ENCODE results near the gene OR5H2. TPM values are rescaled to one million over a fixed set of nuclear protein-coding genes. Genes with fewer than 3 reads are reported as not detected.

OR5H2 gene
- total RNA-seq, 6 donors from 2014 or later, result not detected

DNA sequence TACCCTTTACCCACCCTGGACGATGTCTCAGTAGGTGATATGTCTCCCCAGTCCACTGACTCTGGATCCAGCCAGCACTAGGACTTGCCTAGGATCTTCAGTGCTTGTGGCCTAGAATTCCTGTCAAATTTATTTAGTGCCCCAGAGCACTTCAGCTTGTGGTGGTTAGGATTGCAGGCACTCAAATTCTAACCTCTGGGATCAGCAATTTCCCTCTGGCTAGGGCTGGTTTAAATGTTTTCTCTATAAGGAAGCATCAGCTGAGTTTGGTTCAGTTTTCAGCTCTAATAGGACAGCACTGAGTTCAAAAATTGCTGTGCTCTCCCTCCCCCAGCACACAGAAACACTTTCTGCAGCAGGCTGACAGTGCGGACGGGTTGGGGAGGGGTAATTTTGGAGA, 10.2 kb upstream of the OR5H2 start:
- TF ChIP-seq POLR2AphosphoS5 (IDR thresholded peaks at IDR 0.05) (no peak), EP300 (IDR thresholded peaks at IDR 0.05) (no peak), POLR2A (IDR thresholded peaks at IDR 0.05) (no peak)
- TF ChIP-seq, protein P1, sequence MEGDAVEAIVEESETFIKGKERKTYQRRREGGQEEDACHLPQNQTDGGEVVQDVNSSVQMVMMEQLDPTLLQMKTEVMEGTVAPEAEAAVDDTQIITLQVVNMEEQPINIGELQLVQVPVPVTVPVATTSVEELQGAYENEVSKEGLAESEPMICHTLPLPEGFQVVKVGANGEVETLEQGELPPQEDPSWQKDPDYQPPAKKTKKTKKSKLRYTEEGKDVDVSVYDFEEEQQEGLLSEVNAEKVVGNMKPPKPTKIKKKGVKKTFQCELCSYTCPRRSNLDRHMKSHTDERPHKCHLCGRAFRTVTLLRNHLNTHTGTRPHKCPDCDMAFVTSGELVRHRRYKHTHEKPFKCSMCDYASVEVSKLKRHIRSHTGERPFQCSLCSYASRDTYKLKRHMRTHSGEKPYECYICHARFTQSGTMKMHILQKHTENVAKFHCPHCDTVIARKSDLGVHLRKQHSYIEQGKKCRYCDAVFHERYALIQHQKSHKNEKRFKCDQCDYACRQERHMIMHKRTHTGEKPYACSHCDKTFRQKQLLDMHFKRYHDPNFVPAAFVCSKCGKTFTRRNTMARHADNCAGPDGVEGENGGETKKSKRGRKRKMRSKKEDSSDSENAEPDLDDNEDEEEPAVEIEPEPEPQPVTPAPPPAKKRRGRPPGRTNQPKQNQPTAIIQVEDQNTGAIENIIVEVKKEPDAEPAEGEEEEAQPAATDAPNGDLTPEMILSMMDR (IDR thresholded peaks at IDR 0.05), result no peak
- Histone ChIP-seq H3K36me3 (no peaks in the 10 kb centered on the region), H3K4me3 (no peak overlapping the region), H3K27ac (no peak overlapping the region), H3K4me1 (no peaks in the 10 kb centered on the region), H3K27me3 (no peaks in the 10 kb centered on the region), H3K9me3 (peaks cover 0 to 5% (median 2%) of the 10 kb centered on the region in 4 donors)
- ATAC-seq (ENCODE audit: low FRiP score in 2 of 2), result no peak
- 73 to 78% methylated on average over 3 of the region's 3 CpGs for WGBS, 2 donors
- no peak for DNase-seq

DNA sequence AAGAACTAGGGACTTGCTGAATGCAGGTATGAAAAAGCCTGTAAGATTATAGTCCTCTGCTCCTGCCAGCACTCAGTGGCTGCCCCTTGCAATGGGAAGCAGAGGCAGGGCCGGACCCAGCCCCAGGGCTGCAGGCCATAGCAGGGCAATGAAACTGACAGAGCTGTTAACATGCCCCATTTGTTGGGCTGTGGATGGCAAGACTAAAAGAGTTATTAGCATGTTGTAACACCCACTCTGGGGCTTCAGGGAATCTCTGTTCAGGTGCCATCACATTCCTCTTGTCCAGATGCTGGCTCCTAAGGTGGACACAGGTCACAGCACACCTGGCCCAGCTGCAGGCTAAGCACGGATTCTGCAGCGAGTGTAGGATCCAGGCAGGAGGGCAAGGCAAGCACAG, 7.4 kb upstream of the OR5H2 start:
- H3K9me3 ChIP-seq, result peaks cover 0 to 5% (median 0%) of the 10 kb centered on the region in 4 donors
- no peaks in the 10 kb centered on the region for H3K36me3 ChIP-seq
- H3K4me3 ChIP-seq, result no peak overlapping the region
- H3K4me1 ChIP-seq, result no peaks in the 10 kb centered on the region
- no peaks in the 10 kb centered on the region for H3K27me3 ChIP-seq
- H3K27ac ChIP-seq, result no peak overlapping the region
- 90 to 100% methylated on average over 2 to 3 of the region's 3 CpGs for WGBS, 2 donors
- ATAC-seq (ENCODE audit: low FRiP score in 2 of 2) (no peak), DNase-seq (peak in 1 of 2 donors; percentile 26)
- TF ChIP-seq POLR2AphosphoS5 (IDR thresholded peaks at IDR 0.05), result no peak
- TF ChIP-seq EP300 (IDR thresholded peaks at IDR 0.05), result no peak
- TF ChIP-seq, protein P1 (IDR thresholded peaks at IDR 0.05), result no peak
- no peak for TF ChIP-seq POLR2A (IDR thresholded peaks at IDR 0.05)

DNA sequence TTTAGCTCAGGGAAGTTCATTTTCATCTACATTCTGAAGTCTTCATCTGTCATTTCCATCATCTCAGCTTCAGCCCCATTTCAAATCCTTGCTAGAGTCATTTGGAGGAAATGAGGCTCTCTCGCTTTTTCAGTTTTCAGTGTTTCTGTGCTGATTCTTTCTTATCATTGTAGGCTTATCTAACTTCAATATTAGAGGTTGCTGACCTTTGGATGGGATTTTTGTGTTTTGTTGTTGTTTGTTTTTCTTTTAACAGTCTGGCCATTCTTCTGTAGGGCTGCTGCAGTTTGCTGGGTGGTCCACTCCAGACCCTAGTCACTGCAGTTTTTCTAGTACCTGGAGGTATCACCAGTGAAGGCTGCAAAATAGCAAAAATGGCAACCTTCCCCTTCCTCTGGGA, 8.6 kb downstream of the OR5H2 start:
- no peaks in the 10 kb centered on the region for H3K36me3 ChIP-seq
- H3K4me3 ChIP-seq, result no peak overlapping the region
- no peak for TF ChIP-seq POLR2A (IDR thresholded peaks at IDR 0.05)
- TF ChIP-seq EP300 (IDR thresholded peaks at IDR 0.05), result no peak
- TF ChIP-seq, protein P1 (IDR thresholded peaks at IDR 0.05), result no peak
- TF ChIP-seq POLR2AphosphoS5 (IDR thresholded peaks at IDR 0.05), result no peak
- H3K9me3 ChIP-seq, result no peaks in the 10 kb centered on the region
- H3K4me1 ChIP-seq, result no peaks in the 10 kb centered on the region
- ATAC-seq (ENCODE audit: low FRiP score in 2 of 2) (no peak), DNase-seq (no peak)
- WGBS, 2 donors, result 79 to 89% methylated on average over 1 of the region's 1 CpG
- H3K27me3 ChIP-seq, result no peaks in the 10 kb centered on the region
- H3K27ac ChIP-seq, result no peak overlapping the region

DNA sequence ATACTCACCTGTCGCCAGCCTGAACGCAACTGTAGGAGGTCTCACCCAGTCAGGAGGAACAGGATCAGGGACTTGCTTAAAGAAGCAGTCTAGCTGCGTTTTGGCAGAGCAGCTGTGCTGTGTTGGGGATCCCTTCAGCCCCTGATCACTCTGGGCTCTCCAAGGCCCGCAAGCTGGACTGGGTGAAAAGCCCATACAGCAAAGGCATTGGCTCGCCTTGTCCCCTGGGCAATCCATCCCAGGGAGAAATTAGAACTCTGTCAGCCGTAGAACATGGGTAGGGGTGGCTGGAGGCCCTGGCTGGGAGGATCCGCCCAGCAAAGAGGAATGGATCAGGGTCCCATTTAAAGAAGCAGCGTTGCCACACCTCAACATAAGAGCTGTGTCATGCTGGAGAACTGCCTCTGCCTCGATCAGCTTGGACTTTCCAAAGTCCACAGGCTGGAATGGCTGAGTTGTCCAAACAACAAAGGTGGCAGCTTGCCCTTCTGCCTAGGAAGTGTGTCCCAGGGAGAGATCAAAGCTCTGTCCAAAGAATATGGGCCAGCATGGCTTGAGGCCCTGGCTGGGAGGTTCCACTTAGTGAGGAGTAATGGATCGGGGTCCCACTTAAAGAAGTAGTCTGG, 9.1 kb downstream of the OR5H2 start:
- no peaks in the 10 kb centered on the region for H3K27me3 ChIP-seq
- H3K9me3 ChIP-seq, result no peaks in the 10 kb centered on the region
- no peak overlapping the region for H3K4me3 ChIP-seq
- no peaks in the 10 kb centered on the region for H3K4me1 ChIP-seq
- no peaks in the 10 kb centered on the region for H3K36me3 ChIP-seq
- no peak for ATAC-seq (ENCODE audit: low FRiP score in 2 of 2)
- no peak for DNase-seq
- no peak overlapping the region for H3K27ac ChIP-seq
- TF ChIP-seq, protein P1 (IDR thresholded peaks at IDR 0.05), result no peak
- TF ChIP-seq EP300 (IDR thresholded peaks at IDR 0.05), result no peak
- WGBS, 2 donors, result 67 to 82% methylated on average over 7 to 10 of the region's 10 CpGs

DNA sequence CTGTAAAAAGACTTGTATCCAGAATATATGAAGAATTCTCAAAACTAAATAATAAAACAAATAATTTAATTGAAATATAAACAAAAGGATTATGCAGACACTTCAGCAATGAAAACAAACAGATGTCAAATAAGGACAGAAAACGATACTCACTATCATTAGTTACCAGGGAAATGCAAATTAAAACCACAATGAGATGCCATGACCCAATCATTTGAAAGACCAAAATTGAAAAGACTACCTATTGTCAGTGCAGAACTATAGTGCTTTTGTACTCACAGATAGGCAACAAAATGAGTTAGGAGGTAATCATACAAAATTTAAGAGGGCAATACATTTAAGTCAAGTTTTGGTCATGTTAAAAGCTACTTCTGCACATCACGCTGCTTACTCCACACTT, 39.8 kb downstream of the OR5H2 start:
- no peak overlapping the region for H3K4me3 ChIP-seq
- H3K36me3 ChIP-seq, result no peaks in the 10 kb centered on the region
- ATAC-seq (ENCODE audit: low FRiP score in 2 of 2) (no peak), DNase-seq (no peak)
- 83% methylated on average over 2 of the region's 2 CpGs for WGBS, 2 donors
- H3K27ac ChIP-seq, result no peak overlapping the region
- no peaks in the 10 kb centered on the region for H3K9me3 ChIP-seq
- no peaks in the 10 kb centered on the region for H3K27me3 ChIP-seq
- no peaks in the 10 kb centered on the region for H3K4me1 ChIP-seq
- TF ChIP-seq POLR2A (IDR thresholded peaks at IDR 0.05), result no peak
- no peak for TF ChIP-seq POLR2AphosphoS5 (IDR thresholded peaks at IDR 0.05)
- TF ChIP-seq, protein P1 (IDR thresholded peaks at IDR 0.05), result no peak
- TF ChIP-seq EP300 (IDR thresholded peaks at IDR 0.05), result no peak

All from upper lobe of left lung (tissue), 6 donors.